ENCODE data around the gene TARBP1. TPM values are rescaled to one million over a fixed set of nuclear protein-coding genes. Genes with fewer than 3 reads are reported as not detected.

The TARBP1 gene, protein sequence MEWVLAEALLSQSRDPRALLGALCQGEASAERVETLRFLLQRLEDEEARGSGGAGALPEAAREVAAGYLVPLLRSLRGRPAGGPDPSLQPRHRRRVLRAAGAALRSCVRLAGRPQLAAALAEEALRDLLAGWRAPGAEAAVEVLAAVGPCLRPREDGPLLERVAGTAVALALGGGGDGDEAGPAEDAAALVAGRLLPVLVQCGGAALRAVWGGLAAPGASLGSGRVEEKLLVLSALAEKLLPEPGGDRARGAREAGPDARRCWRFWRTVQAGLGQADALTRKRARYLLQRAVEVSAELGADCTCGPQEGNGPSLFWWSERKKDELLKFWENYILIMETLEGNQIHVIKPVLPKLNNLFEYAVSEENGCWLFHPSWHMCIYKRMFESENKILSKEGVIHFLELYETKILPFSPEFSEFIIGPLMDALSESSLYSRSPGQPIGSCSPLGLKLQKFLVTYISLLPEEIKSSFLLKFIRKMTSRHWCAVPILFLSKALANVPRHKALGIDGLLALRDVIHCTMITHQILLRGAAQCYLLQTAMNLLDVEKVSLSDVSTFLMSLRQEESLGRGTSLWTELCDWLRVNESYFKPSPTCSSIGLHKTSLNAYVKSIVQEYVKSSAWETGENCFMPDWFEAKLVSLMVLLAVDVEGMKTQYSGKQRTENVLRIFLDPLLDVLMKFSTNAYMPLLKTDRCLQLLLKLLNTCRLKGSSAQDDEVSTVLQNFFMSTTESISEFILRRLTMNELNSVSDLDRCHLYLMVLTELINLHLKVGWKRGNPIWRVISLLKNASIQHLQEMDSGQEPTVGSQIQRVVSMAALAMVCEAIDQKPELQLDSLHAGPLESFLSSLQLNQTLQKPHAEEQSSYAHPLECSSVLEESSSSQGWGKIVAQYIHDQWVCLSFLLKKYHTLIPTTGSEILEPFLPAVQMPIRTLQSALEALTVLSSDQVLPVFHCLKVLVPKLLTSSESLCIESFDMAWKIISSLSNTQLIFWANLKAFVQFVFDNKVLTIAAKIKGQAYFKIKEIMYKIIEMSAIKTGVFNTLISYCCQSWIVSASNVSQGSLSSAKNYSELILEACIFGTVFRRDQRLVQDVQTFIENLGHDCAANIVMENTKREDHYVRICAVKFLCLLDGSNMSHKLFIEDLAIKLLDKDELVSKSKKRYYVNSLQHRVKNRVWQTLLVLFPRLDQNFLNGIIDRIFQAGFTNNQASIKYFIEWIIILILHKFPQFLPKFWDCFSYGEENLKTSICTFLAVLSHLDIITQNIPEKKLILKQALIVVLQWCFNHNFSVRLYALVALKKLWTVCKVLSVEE (N-terminal part only)
- 10 to 100 TPM; 45.8 to 49.6 (median 47.5) TPM for total RNA-seq
- polyA plus RNA-seq = 10 to 100 TPM; 22.9 to 28.4 TPM
- 102 reads per million, percentile 85 among the genes with 10 or more reads in this experiment for total RNA-seq

- H3K4me1 Mint-ChIP-seq = peaks cover 14 to 44% (median 39%) of the 10 kb centered on the region in 7 donors
- peaks cover 0 to 19% (median 3%) of the 10 kb centered on the region in 5 donors for H3K27me3 Mint-ChIP-seq
- peak within 1 kb of the TSS; percentile 82 to 90 (median 90) for H3K4me3 Mint-ChIP-seq
- CTCF ChIA-PET = interaction anchor here (1.0 kb wide), 1 partner anchor 8 kb away, joined by 3 read pairs; no protein-coding TSS in a partner anchor
- Histone ChIP-seq H3K4me1 (ENCODE audit: control insufficient read depth in 2 of 2, insufficient read depth in 2 of 2, low read length in 2 of 2) (peaks cover 0 to 16% of the 10 kb centered on the region in 2 donors), H3K36me3 (ENCODE audit: control insufficient read depth in 2 of 3, insufficient read depth in 3 of 3, low read length in 3 of 3) (no peaks in the 10 kb centered on the region), H3K4me3 (ENCODE audit: low read length) (peak within 1 kb of the TSS; percentile 79), H3K27ac (ENCODE audit: low read depth, low read length) (peak within 1 kb of the TSS; percentile 75), H3K27me3 (ENCODE audit: control insufficient read depth in 2 of 2, insufficient read depth in 2 of 2, low read length in 2 of 2) (no peaks in the 10 kb centered on the region), H3K9me3 (ENCODE audit: control insufficient read depth in 2 of 3, low read length in 3 of 3) (no peaks in the 10 kb centered on the region)
- peak within 1 kb of the TSS; percentile 73 to 95 (median 85) for H3K27ac Mint-ChIP-seq
- peak; percentile 68 to 87 (median 83) for DNase-seq
- peak; percentile 82 for ATAC-seq
- H3K9me3 Mint-ChIP-seq = peaks cover 0 to 2% (median 0%) of the 10 kb centered on the region in 11 donors
- intact Hi-C loops (cut with micrococcal nuclease) = loop anchor here (1.0 to 10.0 kb wide), 14 partner anchors 9 to 1388 kb away; partner anchors contain the start of genes ARID4B (in 2 of the 2), B3GALNT2 (in 2 of the 2), COA6 (in 2 of the 2) and GGPS1 (in 2 of the 2)
- peaks cover 0 to 8% (median 0%) of the 10 kb centered on the region in 5 donors for H3K36me3 Mint-ChIP-seq
- POLR2A ChIA-PET = interaction anchor here (0.8 to 2.8 kb wide), 12 partner anchors 9 to 682 kb away, joined by 3 to 22 read pairs (median 6); partner anchors contain the start of genes COA6, IRF2BP2, RBM34 and TOMM20
Observed at GRCh38 chr1:234478481-234479309, at the start of gene TARBP1. Gene TARBP1, minus strand, starts transcription at chr1:234479179. Its CDS starts 76 bp downstream, at chr1:234479103.

- POLR2A ChIA-PET = no interaction called here
- ATAC-seq (no peak), DNase-seq (no peak)
- Histone ChIP-seq H3K9me3 (ENCODE audit: control insufficient read depth in 2 of 3, low read length in 3 of 3) (no peaks in the 10 kb centered on the region), H3K36me3 (ENCODE audit: control insufficient read depth in 2 of 3, insufficient read depth in 3 of 3, low read length in 3 of 3) (no peaks in the 10 kb centered on the region), H3K4me3 (ENCODE audit: low read length) (no peak overlapping the region), H3K27ac (ENCODE audit: low read depth, low read length) (no peak overlapping the region), H3K4me1 (ENCODE audit: control insufficient read depth in 2 of 2, insufficient read depth in 2 of 2, low read length in 2 of 2) (peaks cover 0 to 3% of the 10 kb centered on the region in 2 donors), H3K27me3 (ENCODE audit: control insufficient read depth in 2 of 2, insufficient read depth in 2 of 2, low read length in 2 of 2) (no peaks in the 10 kb centered on the region)
- H3K9me3 Mint-ChIP-seq = no peaks in the 10 kb centered on the region
- H3K27me3 Mint-ChIP-seq = peaks cover 0 to 24% (median 9%) of the 10 kb centered on the region in 5 donors
- H3K4me3 Mint-ChIP-seq = no peak overlapping the region
- CTCF ChIA-PET = no interaction called here
- H3K36me3 Mint-ChIP-seq = no peaks in the 10 kb centered on the region
- H3K4me1 Mint-ChIP-seq = peaks cover 5 to 23% (median 9%) of the 10 kb centered on the region in 7 donors
- intact Hi-C loops (cut with micrococcal nuclease) = no loop called here
- no peak overlapping the region for H3K27ac Mint-ChIP-seq
Observed at GRCh38 chr1:234528074-234528865, 49.3 kb upstream of the TARBP1 start.

DNA sequence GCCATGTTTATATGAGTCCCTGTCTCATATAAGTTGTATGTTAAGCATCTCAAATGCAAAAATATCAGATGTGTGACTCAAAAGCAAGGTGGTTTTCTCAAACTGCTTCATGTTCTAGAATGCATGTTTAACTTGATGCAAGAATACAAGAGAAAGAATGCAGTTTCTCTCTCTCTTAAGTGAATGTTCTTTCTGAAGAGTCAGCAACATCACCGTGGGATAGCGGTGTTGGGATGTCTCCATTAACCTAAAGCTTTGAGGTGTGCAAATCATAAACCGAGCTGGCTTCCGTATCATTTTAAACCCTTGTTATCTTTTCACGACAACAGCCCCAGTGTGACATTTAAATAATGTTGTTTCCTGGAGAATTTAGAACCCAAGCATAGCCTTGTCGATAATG lies 48.4 kb upstream of the TARBP1 start:
- Mint-ChIP-seq H3K9me3 (no peaks in the 10 kb centered on the region), H3K36me3 (no peaks in the 10 kb centered on the region), H3K4me1 (peaks cover 5 to 23% (median 9%) of the 10 kb centered on the region in 7 donors), H3K27ac (no peak overlapping the region), H3K4me3 (no peak overlapping the region), H3K27me3 (peaks cover 0 to 24% (median 9%) of the 10 kb centered on the region in 5 donors)
- Histone ChIP-seq H3K27ac (ENCODE audit: low read depth, low read length) (no peak overlapping the region), H3K9me3 (ENCODE audit: control insufficient read depth in 2 of 3, low read length in 3 of 3) (no peaks in the 10 kb centered on the region), H3K36me3 (ENCODE audit: control insufficient read depth in 2 of 3, insufficient read depth in 3 of 3, low read length in 3 of 3) (no peaks in the 10 kb centered on the region), H3K4me3 (ENCODE audit: low read length) (no peak overlapping the region), H3K4me1 (ENCODE audit: control insufficient read depth in 2 of 2, insufficient read depth in 2 of 2, low read length in 2 of 2) (peaks cover 0 to 13% of the 10 kb centered on the region in 2 donors), H3K27me3 (ENCODE audit: control insufficient read depth in 2 of 2, insufficient read depth in 2 of 2, low read length in 2 of 2) (no peaks in the 10 kb centered on the region)
- POLR2A ChIA-PET = no interaction called here
- CTCF ChIA-PET = interaction anchor here (0.6 kb wide), 1 partner anchor 72 kb away, joined by 4 read pairs; no protein-coding TSS in a partner anchor
- intact Hi-C loops (cut with micrococcal nuclease) = no loop called here
- DNase-seq = no peak
- ATAC-seq = no peak

GRCh38 chr1:234526922-234527321 lies 47.9 kb upstream of the TARBP1 start:
- Histone ChIP-seq H3K4me3 (ENCODE audit: low read length) (no peak overlapping the region), H3K27me3 (ENCODE audit: control insufficient read depth in 2 of 2, insufficient read depth in 2 of 2, low read length in 2 of 2) (no peaks in the 10 kb centered on the region), H3K36me3 (ENCODE audit: control insufficient read depth in 2 of 3, insufficient read depth in 3 of 3, low read length in 3 of 3) (no peaks in the 10 kb centered on the region), H3K27ac (ENCODE audit: low read depth, low read length) (no peak overlapping the region), H3K4me1 (ENCODE audit: control insufficient read depth in 2 of 2, insufficient read depth in 2 of 2, low read length in 2 of 2) (peaks cover 0 to 14% of the 10 kb centered on the region in 2 donors), H3K9me3 (ENCODE audit: control insufficient read depth in 2 of 3, low read length in 3 of 3) (no peaks in the 10 kb centered on the region)
- peaks cover 0 to 24% (median 9%) of the 10 kb centered on the region in 5 donors for H3K27me3 Mint-ChIP-seq
- intact Hi-C loops (cut with micrococcal nuclease) = no loop called here
- no peak for ATAC-seq
- no peak overlapping the region for H3K27ac Mint-ChIP-seq
- ChIA-PET POLR2A (no interaction called here), CTCF (interaction anchor here (0.6 kb wide), 1 partner anchor 72 kb away, joined by 4 read pairs; no protein-coding TSS in a partner anchor)
- H3K36me3 Mint-ChIP-seq = no peaks in the 10 kb centered on the region
- no peak for DNase-seq
- peaks cover 5 to 23% (median 9%) of the 10 kb centered on the region in 7 donors for H3K4me1 Mint-ChIP-seq
- no peak overlapping the region for H3K4me3 Mint-ChIP-seq
- no peaks in the 10 kb centered on the region for H3K9me3 Mint-ChIP-seq

DNA sequence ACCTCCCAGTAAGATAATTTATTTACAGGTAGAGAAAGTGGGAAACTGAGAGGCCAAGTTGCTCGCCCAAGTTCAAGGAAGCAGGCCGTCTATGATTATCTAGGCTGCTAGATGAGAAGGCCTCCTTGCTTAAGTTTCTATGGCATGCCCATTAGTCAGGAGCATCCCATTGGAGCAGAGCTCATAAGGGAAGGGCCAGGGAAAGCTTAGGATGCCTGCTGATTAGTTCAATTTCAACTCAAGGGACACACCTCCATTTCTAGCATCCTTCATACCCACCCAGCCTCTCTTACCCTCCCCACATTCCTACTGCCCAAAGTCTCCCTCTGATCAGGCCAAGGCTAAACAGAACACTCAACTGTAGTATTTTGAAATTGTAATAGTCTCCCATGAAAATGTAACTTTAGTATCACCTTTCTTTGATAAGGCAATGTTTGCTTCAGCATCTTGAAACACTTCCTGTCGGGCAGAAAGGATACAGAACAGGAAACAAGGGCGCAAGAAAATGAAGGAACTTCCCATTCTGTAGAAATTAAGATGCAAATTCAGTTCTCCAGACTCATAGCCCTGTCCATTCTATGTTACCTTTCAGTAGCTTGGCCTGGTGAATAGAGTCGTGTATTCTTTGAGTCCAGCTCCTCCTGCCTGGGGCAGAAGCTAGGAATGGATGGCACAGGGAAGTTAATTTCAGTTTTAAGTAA lies 46.3 kb upstream of the TARBP1 start:
- DNase-seq = no peak
- peaks cover 0 to 14% of the 10 kb centered on the region in 2 donors for H3K4me1 ChIP-seq (ENCODE audit: control insufficient read depth in 2 of 2, insufficient read depth in 2 of 2, low read length in 2 of 2)
- Mint-ChIP-seq H3K4me3 (no peak overlapping the region), H3K36me3 (no peaks in the 10 kb centered on the region), H3K27ac (peak overlapping the region in 2 of 9 donors; percentile 2 to 59), H3K9me3 (no peaks in the 10 kb centered on the region), H3K27me3 (peaks cover 0 to 20% (median 9%) of the 10 kb centered on the region in 5 donors), H3K4me1 (peaks cover 5 to 29% (median 9%) of the 10 kb centered on the region in 7 donors)
- no peak overlapping the region for H3K27ac ChIP-seq (ENCODE audit: low read depth, low read length)
- intact Hi-C loops (cut with micrococcal nuclease) = no loop called here
- no peak for ATAC-seq
- no peaks in the 10 kb centered on the region for H3K27me3 ChIP-seq (ENCODE audit: control insufficient read depth in 2 of 2, insufficient read depth in 2 of 2, low read length in 2 of 2)
- no peaks in the 10 kb centered on the region for H3K9me3 ChIP-seq (ENCODE audit: control insufficient read depth in 2 of 3, low read length in 3 of 3)
- H3K4me3 ChIP-seq (ENCODE audit: low read length) = no peak overlapping the region
- POLR2A ChIA-PET = no interaction called here
- no peaks in the 10 kb centered on the region for H3K36me3 ChIP-seq (ENCODE audit: control insufficient read depth in 2 of 3, insufficient read depth in 3 of 3, low read length in 3 of 3)
- CTCF ChIA-PET = interaction anchor here (0.7 kb wide), 1 partner anchor 332 kb away, joined by 3 read pairs; no protein-coding TSS in a partner anchor

Data from naive thymus-derived CD4-positive, alpha-beta T cell (primary cell).